Endodermal cell (in vitro differentiated cells): ENCODE data around the gene ZIC5. TPM values are rescaled to one million over a fixed set of nuclear protein-coding genes. Genes with fewer than 3 reads are reported as not detected.

Experiments
- DNase-seq: peaks from one replicate; pipeline ENCODE4 v3.0.0-alpha.2; 2017
- H3K27ac ChIP-seq: 2 replicates; pipeline ENCODE4 v1.5.1; 2013; ENCODE audit warnings: mild to moderate bottlenecking, low read depth, low read length, moderate library complexity
- H3K27me3 ChIP-seq: 2 replicates; pipeline ENCODE4 v1.6.1; 2013; ENCODE audit warnings: mild to moderate bottlenecking, low read length, moderate library complexity; ENCODE audit not compliant: insufficient read depth, control insufficient read depth, poor library complexity, severe bottlenecking
- H3K36me3 ChIP-seq: 2 replicates; pipeline ENCODE4 v1.7.0; 2013; ENCODE audit warnings: mild to moderate bottlenecking, low read length, moderate library complexity; ENCODE audit not compliant: control insufficient read depth, insufficient read depth
- H3K4me1 ChIP-seq: one replicate; pipeline ENCODE4 v1.7.0; 2013; ENCODE audit warnings: low read length; ENCODE audit not compliant: control insufficient read depth, insufficient read depth
- H3K4me3 ChIP-seq: 2 replicates; pipeline ENCODE4 v1.5.1; 2013; ENCODE audit warnings: mild to moderate bottlenecking, low read length, moderate library complexity
- H3K9ac ChIP-seq: 2 replicates; pipeline ENCODE4 v1.6.1; 2013; ENCODE audit warnings: mild to moderate bottlenecking, low read length, moderate library complexity; ENCODE audit not compliant: poor library complexity, severe bottlenecking; ENCODE audit errors: extremely low read depth
- H3K9me3 ChIP-seq: 2 replicates; pipeline ENCODE4 v1.6.1; 2013; ENCODE audit warnings: mild to moderate bottlenecking, low read length, moderate library complexity; ENCODE audit not compliant: control insufficient read depth
- H3K27ac Mint-ChIP-seq: 2 replicates; pipeline ENCODE4 v1.8.0; 2020; ENCODE audit warnings: mixed read lengths
- H3K27me3 Mint-ChIP-seq: 2 replicates; pipeline ENCODE4 v1.8.0; 2021; ENCODE audit warnings: mild to moderate bottlenecking, mixed read lengths; ENCODE audit not compliant: insufficient read depth
- H3K36me3 Mint-ChIP-seq: 2 replicates; pipeline ENCODE4 v1.8.0; 2020; ENCODE audit warnings: low read depth, mixed read lengths
- H3K4me1 Mint-ChIP-seq: 2 replicates; pipeline ENCODE4 v1.8.0; 2020; ENCODE audit warnings: mixed read lengths
- H3K4me3 Mint-ChIP-seq: 2 replicates; pipeline ENCODE4 v1.8.0; 2020; ENCODE audit warnings: mild to moderate bottlenecking, moderate library complexity, mixed read lengths
- H3K9me3 Mint-ChIP-seq: 2 replicates; pipeline ENCODE4 v1.8.0; 2020; ENCODE audit warnings: mild to moderate bottlenecking, mixed read lengths
- CTCF ChIP-seq: fragments of 200-600 bp; sonication (generic); conservative IDR thresholded peaks from 2 replicates; pipeline ENCODE4 v1.5.0; 2021; ENCODE audit warnings: antibody characterized with exemption, mild to moderate bottlenecking
- WGBS, 2 experiments: methylation state at CpG; one replicate each; pipeline versions ENCODE4 v1.1.5 to v1.1.7; 2013; ENCODE audit warnings: missing lambda C conversion rate in 2 of 2, mixed read lengths in 1 of 2; ENCODE audit not compliant: insufficient coverage in 1 of 2, insufficient read length in 1 of 2; 5-methylcytosine and 5-hydroxymethylcytosine counted together
- total RNA-seq, 2 donors: library from RNA; stranded (reverse); fragmentation: NEBNext Ultra II Directional in 1 of 2; extraction: Animal tissue kit (Norgen Biotek cat#: 25700) in 1 of 2; gene quantifications; 2 replicates in 1 of 2; 3 replicates in 1 of 2; pipeline ENCODE4 v1.2.1, GENCODE V29; 2021

The ZIC5 gene
- total RNA-seq, 2 donors from 2014 or later, result 11.0 to 13.7 TPM

- no peak for TF ChIP-seq CTCF
- H3K9me3 ChIP-seq, result no peaks in the 10 kb centered on the region
- peak overlapping the region; percentile 92 for H3K4me3 ChIP-seq
- Mint-ChIP-seq H3K4me3 (peak overlapping the region; percentile 94), H3K27ac (peak overlapping the region; percentile 94), H3K4me1 (peaks cover 26% of the 10 kb centered on the region), H3K27me3 (peaks cover 2% of the 10 kb centered on the region), H3K36me3 (peaks cover 37% of the 10 kb centered on the region), H3K9me3 (no peaks in the 10 kb centered on the region)
- H3K27ac ChIP-seq, result peak overlapping the region; percentile 91
- H3K4me1 ChIP-seq, result no peaks in the 10 kb centered on the region
- 0 to 1% methylated on average over 27 to 42 of the region's 42 CpGs for WGBS, 2 experiments
- DNase-seq, result peak; percentile 84
- peak overlapping the region; percentile 98 for H3K9ac ChIP-seq
- H3K36me3 ChIP-seq, result peaks cover 48% of the 10 kb centered on the region
- H3K27me3 ChIP-seq, result no peaks in the 10 kb centered on the region
These were observed 12.2 kb upstream of the ZIC5 start for GRCh38 chr13:99983499-99984401.

GRCh38 chr13:99982731-99983498 lies 11.3 kb upstream of the ZIC5 start:
- Mint-ChIP-seq H3K36me3 (peaks cover 37% of the 10 kb centered on the region), H3K27ac (peak overlapping the region; percentile 94), H3K4me3 (peak overlapping the region; percentile 94), H3K9me3 (no peaks in the 10 kb centered on the region), H3K4me1 (peaks cover 28% of the 10 kb centered on the region), H3K27me3 (peaks cover 9% of the 10 kb centered on the region)
- Histone ChIP-seq H3K27me3 (peaks cover 3% of the 10 kb centered on the region), H3K36me3 (peaks cover 48% of the 10 kb centered on the region), H3K27ac (peak overlapping the region; percentile 91), H3K9me3 (no peaks in the 10 kb centered on the region), H3K4me3 (peak overlapping the region; percentile 92), H3K4me1 (peaks cover 3% of the 10 kb centered on the region), H3K9ac (peak overlapping the region; percentile 98)
- DNase-seq, result no peak
- no peak for TF ChIP-seq CTCF
- 0% methylated on average over 29 to 48 of the region's 48 CpGs for WGBS, 2 experiments

- H3K36me3 Mint-ChIP-seq, result peaks cover 37% of the 10 kb centered on the region
- WGBS, 2 experiments, result 0% methylated on average over 24 to 98 of the region's 98 CpGs
These were observed 10.6 kb upstream of the ZIC5 start for GRCh38 chr13:99982036-99982730.

More at GRCh38 chr13:99982036-99982730, 10.6 kb upstream of the ZIC5 start:
- Mint-ChIP-seq H3K27me3 (peaks cover 16% of the 10 kb centered on the region), H3K4me1 (peaks cover 27% of the 10 kb centered on the region), H3K27ac (peak overlapping the region; percentile 94), H3K9me3 (no peaks in the 10 kb centered on the region), H3K4me3 (peak overlapping the region; percentile 94)
- peak overlapping the region; percentile 91 for H3K27ac ChIP-seq
- H3K9me3 ChIP-seq, result no peaks in the 10 kb centered on the region
- TF ChIP-seq CTCF, result peak; percentile 29
- H3K36me3 ChIP-seq, result peaks cover 47% of the 10 kb centered on the region
- DNase-seq, result no peak
- H3K4me1 ChIP-seq, result peaks cover 5% of the 10 kb centered on the region
- peak overlapping the region; percentile 98 for H3K9ac ChIP-seq
- H3K27me3 ChIP-seq, result peaks cover 11% of the 10 kb centered on the region
- peak overlapping the region; percentile 92 for H3K4me3 ChIP-seq
